Measurements from ENCODE around the gene DHTKD1. TPM values are rescaled to one million over a fixed set of nuclear protein-coding genes. Genes with fewer than 3 reads are reported as not detected.

Gene DHTKD1
- polyA plus RNA-seq, 3 donors = 10.7 to 14.9 (median 11.1) TPM

Other genes starting within 250 kb of the DHTKD1 start
- gene PROSER2, start 245.6 kb upstream of the DHTKD1 start, polyA plus RNA-seq = 1 to 10 TPM; 2.8 to 5.6 (median 4.2) TPM
- 10 to 100 TPM in 1 of 3 donors, 1 to 10 TPM in 2; 9.0 to 17.1 (median 9.1) TPM for gene UPF2, start 26.1 kb upstream of the DHTKD1 start, polyA plus RNA-seq
- 1 to 10 TPM; 1.3 to 2.9 (median 1.5) TPM for gene SEC61A2, start 60.7 kb downstream of the DHTKD1 start, polyA plus RNA-seq
- 10 to 100 TPM; 17.8 to 60.3 (median 50.2) TPM for gene NUDT5, start 126.9 kb downstream of the DHTKD1 start, polyA plus RNA-seq
- gene CDC123, start 127.2 kb downstream of the DHTKD1 start, polyA plus RNA-seq = 10 to 100 TPM; 23.9 to 54.3 (median 47.6) TPM